Activated T-helper 1 cell treated with Interleukin-2 at 50 U/mL for 16 hours (primary cell): ENCODE results near the gene TIMELESS.
"Not testable (repeated sequence)": the region's sequence is repeated elsewhere in the genome, so short reads cannot be mapped to it uniquely, and the experiment has no call there.

ENCODE experiments used
- DNase-seq: peaks from one replicate; pipeline ENCODE4 v3.0.0-alpha.2; 2020; ENCODE audit warnings: low read depth

TIMELESS gene

DNA sequence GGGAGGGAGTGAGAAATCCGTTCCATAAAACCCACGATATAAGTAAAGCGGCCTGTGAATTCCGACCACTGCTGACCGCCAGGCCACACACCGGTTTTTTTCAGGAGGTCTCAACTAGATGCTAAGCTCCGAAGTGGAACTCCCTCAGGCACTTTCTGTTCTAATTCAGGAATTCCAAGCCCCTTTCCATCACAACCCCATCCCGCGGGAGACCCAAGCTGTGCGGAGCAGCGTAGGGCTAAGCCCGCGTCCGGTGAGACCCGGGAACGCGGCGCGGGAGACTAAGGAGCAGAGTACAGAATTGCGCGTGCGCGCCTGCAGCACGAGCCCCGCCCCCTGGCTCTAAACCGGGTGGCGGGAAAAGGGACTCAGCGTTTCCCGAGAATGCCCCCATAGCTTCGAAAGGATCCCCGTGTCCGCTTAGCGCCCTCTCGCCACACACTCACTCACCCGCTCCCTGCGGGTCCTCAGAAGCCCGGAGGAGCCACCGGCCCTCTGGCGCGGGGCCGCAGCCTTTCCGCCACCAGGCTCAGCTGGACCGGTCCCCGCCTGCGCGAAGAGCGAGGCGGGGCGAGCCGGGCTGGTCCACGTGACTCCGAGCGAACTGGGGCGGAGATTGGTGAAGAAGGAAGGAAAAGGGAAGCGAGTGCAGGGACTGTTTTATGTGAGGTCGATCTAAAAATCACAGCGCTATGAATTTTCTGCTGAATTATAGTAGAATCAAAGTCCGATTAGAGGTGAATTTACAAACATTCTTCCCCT, at the start of gene TIMELESS:
Gene TIMELESS (minus strand): TSS at position 567 of the 762 bp plus-strand sequence. CDS start 15,256 bp downstream, outside the sequence.
- DNase-seq, result peak; percentile 79

GRCh38 chr12:56498126-56498902, 49.1 kb upstream of the TIMELESS start:
- not testable (repeated sequence) for DNase-seq

GRCh38 chr12:56496704-56497103, 47.5 kb upstream of the TIMELESS start:
- peak; percentile 24 for DNase-seq

- not testable (repeated sequence) for DNase-seq
Measured at GRCh38 chr12:56494481-56494880, 45.3 kb upstream of the TIMELESS start.

DNA sequence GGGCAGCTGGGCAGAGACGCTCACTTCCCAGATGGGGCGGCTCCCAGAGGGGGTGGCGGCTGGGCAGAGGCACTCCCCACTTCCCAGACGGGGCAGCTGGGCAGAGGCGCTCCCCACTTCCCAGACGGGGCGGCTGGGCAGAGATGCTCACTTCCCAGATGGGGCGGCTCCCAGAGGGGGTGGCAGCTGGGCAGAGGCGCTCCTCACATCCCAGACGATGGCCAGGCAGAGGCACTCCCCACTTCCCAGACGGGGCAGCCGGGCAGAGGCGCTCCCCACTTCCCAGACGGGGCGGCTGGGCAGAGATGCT, 44.8 kb upstream of the TIMELESS start:
- DNase-seq, result not testable (repeated sequence)

- not testable (repeated sequence) for DNase-seq
Measured at GRCh38 chr12:56493409-56494105, 44.3 kb upstream of the TIMELESS start.

DNA sequence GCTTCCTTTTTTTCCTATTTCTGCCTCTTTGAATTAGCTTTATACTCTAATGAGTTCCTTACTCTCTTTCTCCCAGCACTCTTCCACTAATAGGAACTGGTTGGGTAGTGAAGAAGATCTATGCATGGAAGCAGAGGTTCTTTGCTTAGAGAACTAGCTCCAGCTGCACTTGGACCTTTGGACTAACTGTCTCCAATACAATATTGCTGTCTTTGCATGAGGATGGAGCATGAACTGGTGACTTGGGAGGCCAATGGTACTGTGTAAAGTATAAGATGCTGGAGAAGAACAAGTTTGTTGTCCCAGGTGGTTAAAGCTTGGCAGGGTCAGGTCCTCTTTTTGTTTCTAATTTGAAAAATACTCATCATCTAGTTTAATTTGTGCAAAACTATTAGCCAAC, 41.1 kb upstream of the TIMELESS start:
- no peak for DNase-seq

DNA sequence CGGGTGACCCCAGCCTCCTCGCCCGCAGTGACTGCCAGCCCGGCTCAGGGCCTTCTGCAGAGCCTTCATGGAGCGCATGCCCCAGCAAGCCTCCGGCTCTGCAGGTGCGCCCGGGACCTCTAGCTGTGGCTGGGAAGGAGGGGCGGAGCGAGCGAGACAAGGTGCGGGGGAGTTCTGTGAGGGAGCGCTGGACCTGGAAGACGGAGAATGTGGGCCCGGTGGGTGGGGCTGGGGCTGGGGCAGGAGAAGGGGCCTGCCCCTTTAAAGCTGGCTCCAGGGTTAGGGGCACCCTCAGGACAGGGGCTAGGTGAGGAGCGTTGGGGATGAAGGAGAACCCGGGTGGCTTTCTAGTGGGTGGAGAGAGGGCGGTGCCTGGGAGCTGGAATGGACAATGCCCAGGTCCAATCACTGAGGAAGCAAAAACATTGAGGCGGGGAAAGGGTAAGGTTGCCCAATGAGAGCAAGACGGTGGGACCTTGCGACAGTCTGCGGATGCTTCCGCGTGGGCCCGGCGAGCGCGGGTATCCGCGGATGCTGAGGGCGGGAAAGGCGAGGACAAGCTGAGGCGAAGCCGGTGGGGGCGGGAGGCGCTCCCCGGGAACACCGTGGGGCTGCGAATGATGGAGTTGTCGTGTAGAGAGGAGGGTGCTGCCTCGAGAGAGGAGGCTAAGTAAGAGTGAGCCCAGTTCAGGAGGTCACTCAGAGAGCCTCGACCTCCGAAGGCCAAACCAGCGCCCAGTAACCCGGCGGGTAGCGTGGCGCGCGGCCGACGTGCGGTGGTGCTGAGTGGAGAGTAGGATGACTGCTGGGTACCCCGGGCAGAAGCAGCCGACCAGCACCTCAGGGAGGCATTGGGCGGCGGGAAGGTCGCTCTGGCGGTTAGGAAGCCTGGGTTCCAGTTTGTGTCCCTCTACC, 39.1 kb upstream of the TIMELESS start, which contains the start of gene GLS2:
Gene GLS2 (minus strand): TSS at position 121 of the 915 bp plus-strand sequence. CDS start 43 bp downstream, at position 78.
- DNase-seq, result peak; percentile 63

GRCh38 chr12:56487448-56488040, 38.3 kb upstream of the TIMELESS start:
- DNase-seq, result no peak

GRCh38 chr12:56486694-56487093, 37.5 kb upstream of the TIMELESS start:
- DNase-seq, result no peak

- DNase-seq, result no peak
Measured at GRCh38 chr12:56484566-56484965, 35.3 kb upstream of the TIMELESS start.

GRCh38 chr12:56479625-56480024, 30.4 kb upstream of the TIMELESS start:
- no peak for DNase-seq

DNA sequence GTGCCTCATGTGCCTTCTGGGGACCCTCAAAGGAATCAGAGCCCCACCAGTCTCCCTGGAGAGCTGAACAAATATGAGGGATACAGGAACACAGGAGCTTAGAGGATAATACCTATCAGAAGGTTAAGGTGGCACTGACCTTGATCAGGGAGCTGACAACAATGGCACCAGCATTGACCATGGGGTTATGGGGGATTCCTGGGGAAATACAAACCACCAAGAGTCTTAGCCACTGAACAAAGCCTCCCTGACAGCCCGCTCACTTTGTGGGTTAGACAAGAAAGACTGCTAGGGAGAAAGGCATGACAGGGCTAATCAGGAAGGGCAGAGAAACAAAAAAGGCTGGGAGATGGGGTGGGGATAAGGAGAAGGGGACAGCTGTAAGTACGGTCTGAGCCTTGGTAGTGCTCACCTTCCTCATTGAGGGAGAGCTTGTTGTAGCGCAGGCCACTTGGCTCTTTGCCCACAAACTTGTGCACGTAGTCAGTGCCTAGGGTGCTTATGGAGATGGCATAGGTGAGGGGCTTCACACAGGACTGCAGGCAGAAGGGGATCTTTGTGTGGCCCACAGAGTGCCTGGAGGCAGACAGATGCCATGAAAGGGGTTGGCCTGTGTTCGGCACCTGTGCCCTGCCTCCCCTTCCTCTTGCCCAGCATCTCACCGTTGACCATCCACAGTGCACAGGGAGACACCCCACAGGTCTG, 28.4 kb upstream of the TIMELESS start:
- DNase-seq, result no peak

DNA sequence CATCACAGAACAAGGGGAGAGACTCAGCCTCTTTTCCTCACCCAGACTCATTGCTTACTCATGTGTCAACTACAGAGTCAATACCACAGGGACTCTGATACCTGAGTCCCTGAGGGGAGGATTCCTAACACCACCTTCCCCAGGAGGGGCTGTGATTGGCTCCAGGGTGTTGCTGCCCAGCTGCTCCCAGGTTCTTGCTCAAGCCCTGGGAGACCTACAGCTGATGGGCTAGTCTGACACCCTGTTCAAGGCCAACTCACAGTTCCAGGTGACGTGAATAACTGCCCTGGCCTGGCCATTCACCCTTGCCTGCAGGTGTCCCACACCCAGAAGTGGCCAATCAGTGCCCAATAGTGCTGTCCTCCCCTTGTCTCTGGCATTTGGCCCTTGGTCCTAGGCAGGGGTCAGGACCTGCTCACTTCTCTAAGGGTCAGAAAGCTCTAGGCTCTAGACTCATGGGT, 27.8 kb upstream of the TIMELESS start:
- no peak for DNase-seq

- no peak for DNase-seq
Measured at GRCh38 chr12:56476143-56476542, 26.9 kb upstream of the TIMELESS start.

- DNase-seq, result no peak
Measured at GRCh38 chr12:56474389-56474788, 25.2 kb upstream of the TIMELESS start.

- DNase-seq, result no peak
Measured at GRCh38 chr12:56469007-56469930, 20.0 kb upstream of the TIMELESS start.

DNA sequence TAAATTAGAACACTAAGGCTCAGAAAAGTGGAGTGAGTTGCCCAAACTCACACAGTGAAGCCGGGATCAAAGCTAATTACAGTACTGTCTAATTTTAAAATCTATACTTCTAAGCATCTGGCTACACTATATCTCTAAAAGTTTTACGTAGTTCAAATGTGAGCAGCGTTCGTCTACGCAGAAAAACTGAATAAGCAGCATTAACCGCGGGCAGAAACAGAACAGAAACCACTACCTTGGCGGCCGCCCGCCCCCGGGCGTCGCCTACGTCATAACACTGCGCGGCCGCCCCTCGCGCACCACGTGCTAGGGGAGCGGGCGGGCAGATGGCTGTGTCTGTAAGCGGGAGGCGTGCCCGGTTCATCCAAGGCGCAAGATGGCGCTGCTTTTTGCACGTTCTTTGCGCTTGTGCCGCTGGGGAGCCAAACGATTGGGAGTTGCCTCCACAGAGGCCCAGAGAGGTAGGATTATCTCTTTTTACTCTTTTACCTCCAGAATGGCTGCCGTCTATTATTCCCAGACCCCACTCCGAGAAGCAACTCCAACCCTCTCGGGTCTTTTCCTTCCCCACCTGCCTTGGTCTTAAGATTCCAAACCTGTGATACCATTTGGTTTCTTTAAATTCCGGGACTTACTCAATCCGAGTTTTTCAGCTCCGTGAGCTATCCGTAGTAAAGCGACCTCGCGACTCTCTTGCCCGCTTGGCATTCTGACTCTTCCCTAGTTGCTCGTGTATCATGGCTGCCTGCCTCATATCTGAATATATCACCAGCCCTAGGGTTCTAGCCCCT, 19.2 kb upstream of the TIMELESS start, which contains the start of gene SPRYD4:
Gene SPRYD4 (plus strand): TSS at position 363 of the 791 bp plus-strand sequence. CDS start 14 bp downstream, at position 377.
- DNase-seq, result peak; percentile 93
